Measurements from ENCODE around the gene SLC6A8.

Gene SLC6A8

DNA sequence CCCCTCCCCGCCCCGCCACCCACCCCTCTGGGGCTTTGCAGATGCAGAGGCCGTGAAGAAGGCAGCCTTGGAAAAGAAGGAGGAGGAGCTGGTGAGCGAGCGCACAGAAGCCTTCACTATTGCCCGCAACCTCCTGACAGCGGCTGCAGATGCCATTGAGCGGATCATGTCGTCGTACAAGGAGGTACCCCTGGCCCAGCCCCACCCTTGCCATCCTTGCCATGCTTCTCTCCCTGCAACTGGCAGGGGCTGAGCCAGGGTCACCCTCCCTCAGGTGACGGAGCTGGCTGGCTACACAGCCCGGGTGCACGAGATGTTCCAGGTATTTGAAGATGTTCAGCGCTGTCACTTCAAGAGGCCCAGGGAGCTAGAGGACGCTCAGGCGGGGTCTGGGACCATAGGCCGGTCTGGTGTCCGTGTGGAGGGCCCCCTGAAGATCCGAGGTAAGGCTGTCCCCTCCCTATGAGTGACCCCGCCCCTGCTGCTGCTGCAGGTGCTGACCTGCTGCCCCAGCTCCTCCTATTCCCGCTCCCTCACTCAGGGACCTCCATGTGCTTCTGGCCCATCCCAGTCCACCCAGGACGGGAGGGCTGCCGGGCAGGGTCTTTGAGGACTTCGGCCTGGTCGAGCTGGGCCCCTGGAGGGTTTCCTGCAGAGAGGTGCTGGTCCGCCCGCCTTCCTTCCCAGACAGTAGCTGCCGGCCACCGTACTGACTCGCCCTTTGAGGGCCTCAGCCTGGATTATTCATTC, 48.5 kb downstream of the SLC6A8 start:
- H3K36me3 ChIP-seq (replicated peaks in 1 of 2; ENCODE audit: control insufficient read depth in 2 of 2, insufficient read depth in 2 of 2, low read length in 2 of 2) = no peaks in the 10 kb centered on the region
- H3K14ac ChIP-seq (ENCODE audit: low read length) = no peak overlapping the region
- DNase-seq (ENCODE audit: low spot score) = no peak
- H3K4me1 ChIP-seq (ENCODE audit: control insufficient read depth in 2 of 2, insufficient read depth in 1 of 2, low read depth in 1 of 2, low read length in 2 of 2) = no peaks in the 10 kb centered on the region
- H3K9me3 ChIP-seq (replicated peaks in 1 of 2; ENCODE audit: control insufficient read depth in 2 of 2, insufficient read depth in 1 of 2, low read depth in 1 of 2, low read length in 2 of 2) = peaks cover 0 to 13% of the 10 kb centered on the region in 2 donors
- no peak overlapping the region for H2BK5ac ChIP-seq (ENCODE audit: low read length)
- H3K79me1 ChIP-seq (ENCODE audit: low read depth, low read length) = no peaks in the 10 kb centered on the region
- H2BK15ac ChIP-seq (ENCODE audit: low read length) = no peak overlapping the region
- no peak overlapping the region for H3K9ac ChIP-seq (ENCODE audit: low read depth, low read length, poor library complexity)
- peak overlapping the region; percentile 43 for H4K8ac ChIP-seq (ENCODE audit: low read depth, low read length)
- no peak overlapping the region for H3K4me2 ChIP-seq (ENCODE audit: insufficient read depth, low read length, poor library complexity, severe bottlenecking)
- H2BK12ac ChIP-seq (ENCODE audit: low read length) = no peak overlapping the region
- H3K18ac ChIP-seq (ENCODE audit: low read length) = no peak overlapping the region
- H4K91ac ChIP-seq (ENCODE audit: low read depth, low read length, poor library complexity) = no peak overlapping the region
- H3K27me3 ChIP-seq (ENCODE audit: control insufficient read depth in 3 of 3, insufficient read depth in 3 of 3, low read depth in 1 of 3, low read length in 3 of 3) = peaks cover 0 to 11% (median 0%) of the 10 kb centered on the region in 3 experiments
- H2AK5ac ChIP-seq (ENCODE audit: low read depth, low read length) = no peak overlapping the region
- H3K4me3 ChIP-seq (ENCODE audit: low read length in 2 of 2) = no peak overlapping the region
- no peak overlapping the region for H3K4ac ChIP-seq (ENCODE audit: low read length)
- H3K23ac ChIP-seq (ENCODE audit: low read depth, low read length, poor library complexity) = no peak overlapping the region
- H2AFZ ChIP-seq (ENCODE audit: low read length) = no peak overlapping the region
- no peak overlapping the region for H3K27ac ChIP-seq (replicated peaks; ENCODE audit: low read length)
- WGBS, 2 donors (ENCODE audit: extremely low coverage in 2 of 2, insufficient read length in 2 of 2, insufficient replicate concordance in 1 of 2) = no CpG with 5 or more reads among the region's 30 CpGs
- no peak overlapping the region for H2BK120ac ChIP-seq (ENCODE audit: low read depth, low read length)

DNA sequence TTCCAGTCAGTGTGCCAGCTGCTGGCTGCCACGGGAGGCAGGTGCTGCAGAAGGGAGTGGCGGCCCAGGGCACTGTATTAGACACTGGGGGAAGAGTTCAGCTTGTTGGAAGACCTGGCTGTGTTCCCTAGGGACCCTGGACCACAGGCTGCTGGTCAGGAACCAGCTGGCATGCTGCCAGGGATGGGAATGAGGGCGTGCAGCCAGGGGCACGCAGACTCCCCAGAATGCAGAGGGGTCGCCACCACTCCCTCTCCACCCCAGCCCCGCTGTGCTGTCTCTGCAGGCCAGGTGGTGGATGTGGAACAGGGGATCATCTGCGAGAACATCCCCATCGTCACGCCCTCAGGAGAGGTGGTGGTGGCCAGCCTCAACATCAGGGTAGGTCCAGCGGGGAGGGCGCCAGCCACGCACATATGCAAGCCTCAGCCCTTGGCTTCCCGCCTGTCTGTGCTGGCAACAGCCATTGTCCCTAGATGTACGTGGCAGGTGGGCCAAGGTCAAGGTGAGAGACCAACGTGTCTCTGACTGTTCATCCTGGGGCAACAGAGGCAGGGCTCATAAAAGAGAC, 49.2 kb downstream of the SLC6A8 start:
- peaks cover 0 to 8% of the 10 kb centered on the region in 2 donors for H3K9me3 ChIP-seq (replicated peaks in 1 of 2; ENCODE audit: control insufficient read depth in 2 of 2, insufficient read depth in 1 of 2, low read depth in 1 of 2, low read length in 2 of 2)
- H2BK12ac ChIP-seq (ENCODE audit: low read length) = no peak overlapping the region
- no peak overlapping the region for H3K9ac ChIP-seq (ENCODE audit: low read depth, low read length, poor library complexity)
- H4K8ac ChIP-seq (ENCODE audit: low read depth, low read length) = no peak overlapping the region
- no peak overlapping the region for H2BK5ac ChIP-seq (ENCODE audit: low read length)
- H3K4me2 ChIP-seq (ENCODE audit: insufficient read depth, low read length, poor library complexity, severe bottlenecking) = no peak overlapping the region
- H3K18ac ChIP-seq (ENCODE audit: low read length) = no peak overlapping the region
- H3K4ac ChIP-seq (ENCODE audit: low read length) = no peak overlapping the region
- H3K14ac ChIP-seq (ENCODE audit: low read length) = no peak overlapping the region
- no peak overlapping the region for H2BK120ac ChIP-seq (ENCODE audit: low read depth, low read length)
- H3K23ac ChIP-seq (ENCODE audit: low read depth, low read length, poor library complexity) = no peak overlapping the region
- H4K91ac ChIP-seq (ENCODE audit: low read depth, low read length, poor library complexity) = no peak overlapping the region
- H2AK5ac ChIP-seq (ENCODE audit: low read depth, low read length) = no peak overlapping the region
- H3K79me1 ChIP-seq (ENCODE audit: low read depth, low read length) = no peaks in the 10 kb centered on the region
- no CpG with 5 or more reads among the region's 15 CpGs for WGBS, 2 donors (ENCODE audit: extremely low coverage in 2 of 2, insufficient read length in 2 of 2, insufficient replicate concordance in 1 of 2)
- DNase-seq (ENCODE audit: low spot score) = no peak
- H3K36me3 ChIP-seq (replicated peaks in 1 of 2; ENCODE audit: control insufficient read depth in 2 of 2, insufficient read depth in 2 of 2, low read length in 2 of 2) = no peaks in the 10 kb centered on the region
- no peak overlapping the region for H2AFZ ChIP-seq (ENCODE audit: low read length)
- no peak overlapping the region for H3K27ac ChIP-seq (replicated peaks; ENCODE audit: low read length)
- H3K27me3 ChIP-seq (ENCODE audit: control insufficient read depth in 3 of 3, insufficient read depth in 3 of 3, low read depth in 1 of 3, low read length in 3 of 3) = peaks cover 0 to 11% (median 0%) of the 10 kb centered on the region in 3 experiments
- H2BK15ac ChIP-seq (ENCODE audit: low read length) = no peak overlapping the region
- no peak overlapping the region for H3K4me3 ChIP-seq (ENCODE audit: low read length in 2 of 2)
- no peaks in the 10 kb centered on the region for H3K4me1 ChIP-seq (ENCODE audit: control insufficient read depth in 2 of 2, insufficient read depth in 1 of 2, low read depth in 1 of 2, low read length in 2 of 2)

DNA sequence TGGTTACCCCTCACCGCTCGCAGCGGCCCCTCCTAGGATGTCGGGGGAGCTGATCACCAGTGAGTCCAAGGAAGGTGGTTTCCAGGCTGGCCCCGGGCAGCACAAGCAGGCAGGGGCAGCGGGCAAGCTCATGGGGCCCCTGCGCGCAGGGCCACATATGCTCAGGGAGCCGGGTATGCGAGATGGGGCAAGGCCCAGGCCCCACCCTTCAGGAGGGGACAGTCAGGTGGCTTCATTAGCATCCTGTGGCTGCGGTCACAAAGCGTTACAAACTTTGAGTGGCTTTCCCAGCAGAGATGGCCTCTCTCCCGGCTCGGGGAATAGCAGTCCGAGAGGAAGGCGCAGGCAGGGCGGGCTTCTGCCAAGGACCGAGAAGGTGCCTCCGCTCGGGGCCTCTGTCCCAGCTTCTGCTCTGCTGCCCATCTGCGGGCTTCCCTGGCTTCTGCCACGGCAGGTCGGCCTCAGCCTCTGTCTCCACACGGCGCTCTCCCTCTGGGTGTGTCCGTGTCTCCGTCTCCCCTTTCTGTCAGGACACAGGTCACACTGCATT, 50.4 kb downstream of the SLC6A8 start:
- no peak for DNase-seq (ENCODE audit: low spot score)

DNA sequence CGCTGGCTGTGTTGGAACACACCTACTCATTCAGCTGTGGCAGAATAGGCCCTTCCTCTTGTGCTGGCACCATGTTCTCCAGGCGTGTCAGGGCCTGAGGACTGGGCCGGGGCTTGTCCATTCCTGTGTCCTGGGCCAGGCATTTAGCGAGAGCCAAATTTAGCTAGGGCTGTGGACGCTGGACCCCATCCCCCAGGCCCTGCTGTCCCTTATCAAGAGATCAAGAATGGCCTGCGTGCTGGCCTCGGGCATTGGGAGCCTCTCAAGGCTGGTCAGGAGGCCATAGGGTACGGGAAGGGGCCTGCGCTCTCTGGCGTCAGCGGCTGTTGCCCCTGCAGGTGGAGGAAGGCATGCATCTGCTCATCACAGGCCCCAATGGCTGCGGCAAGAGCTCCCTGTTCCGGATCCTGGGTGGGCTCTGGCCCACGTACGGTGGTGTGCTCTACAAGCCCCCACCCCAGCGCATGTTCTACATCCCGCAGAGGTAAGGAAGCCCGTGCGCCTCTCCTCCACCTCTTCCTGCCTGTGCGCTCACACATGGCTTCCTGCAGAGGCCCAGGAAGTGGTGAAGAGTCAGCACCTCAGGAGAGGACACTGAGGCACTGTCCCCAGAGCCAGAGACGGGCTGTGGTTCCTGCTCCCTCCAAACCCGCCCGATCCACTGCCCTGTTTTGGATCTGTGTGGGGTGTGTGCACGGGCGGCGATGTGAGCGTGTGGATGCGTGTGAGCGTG, 52.2 kb downstream of the SLC6A8 start:
- no CpG with 5 or more reads among the region's 29 CpGs for WGBS, 2 donors (ENCODE audit: extremely low coverage in 2 of 2, insufficient read length in 2 of 2, insufficient replicate concordance in 1 of 2)
- no peak overlapping the region for H3K4ac ChIP-seq (ENCODE audit: low read length)
- H2BK120ac ChIP-seq (ENCODE audit: low read depth, low read length) = no peak overlapping the region
- no peak overlapping the region for H4K8ac ChIP-seq (ENCODE audit: low read depth, low read length)
- H3K9ac ChIP-seq (ENCODE audit: low read depth, low read length, poor library complexity) = no peak overlapping the region
- H2BK5ac ChIP-seq (ENCODE audit: low read length) = no peak overlapping the region
- DNase-seq (ENCODE audit: low spot score) = no peak
- H4K91ac ChIP-seq (ENCODE audit: low read depth, low read length, poor library complexity) = no peak overlapping the region
- H3K36me3 ChIP-seq (replicated peaks in 1 of 2; ENCODE audit: control insufficient read depth in 2 of 2, insufficient read depth in 2 of 2, low read length in 2 of 2) = no peaks in the 10 kb centered on the region
- H2BK12ac ChIP-seq (ENCODE audit: low read length) = no peak overlapping the region
- no peak overlapping the region for H3K27ac ChIP-seq (replicated peaks; ENCODE audit: low read length)
- peaks cover 0 to 1% of the 10 kb centered on the region in 2 donors for H3K9me3 ChIP-seq (replicated peaks in 1 of 2; ENCODE audit: control insufficient read depth in 2 of 2, insufficient read depth in 1 of 2, low read depth in 1 of 2, low read length in 2 of 2)
- H3K18ac ChIP-seq (ENCODE audit: low read length) = no peak overlapping the region
- no peak overlapping the region for H3K4me2 ChIP-seq (ENCODE audit: insufficient read depth, low read length, poor library complexity, severe bottlenecking)
- H3K27me3 ChIP-seq (ENCODE audit: control insufficient read depth in 3 of 3, insufficient read depth in 3 of 3, low read depth in 1 of 3, low read length in 3 of 3) = peaks cover 0 to 11% (median 0%) of the 10 kb centered on the region in 3 experiments
- no peaks in the 10 kb centered on the region for H3K79me1 ChIP-seq (ENCODE audit: low read depth, low read length)
- H3K14ac ChIP-seq (ENCODE audit: low read length) = no peak overlapping the region
- H2AFZ ChIP-seq (ENCODE audit: low read length) = no peak overlapping the region
- no peak overlapping the region for H2BK15ac ChIP-seq (ENCODE audit: low read length)
- H2AK5ac ChIP-seq (ENCODE audit: low read depth, low read length) = no peak overlapping the region
- no peak overlapping the region for H3K23ac ChIP-seq (ENCODE audit: low read depth, low read length, poor library complexity)
- H3K4me1 ChIP-seq (ENCODE audit: control insufficient read depth in 2 of 2, insufficient read depth in 1 of 2, low read depth in 1 of 2, low read length in 2 of 2) = no peaks in the 10 kb centered on the region
- H3K4me3 ChIP-seq (ENCODE audit: low read length in 2 of 2) = no peak overlapping the region

More for the DNA sequence above, 50.4 kb downstream of the SLC6A8 start:
- H3K9me3 ChIP-seq (replicated peaks in 1 of 2; ENCODE audit: control insufficient read depth in 2 of 2, insufficient read depth in 1 of 2, low read depth in 1 of 2, low read length in 2 of 2) = peaks cover 0 to 6% of the 10 kb centered on the region in 2 donors
- no peak overlapping the region for H4K91ac ChIP-seq (ENCODE audit: low read depth, low read length, poor library complexity)
- no peaks in the 10 kb centered on the region for H3K79me1 ChIP-seq (ENCODE audit: low read depth, low read length)
- no peak overlapping the region for H4K8ac ChIP-seq (ENCODE audit: low read depth, low read length)
- H3K27me3 ChIP-seq (ENCODE audit: control insufficient read depth in 3 of 3, insufficient read depth in 3 of 3, low read depth in 1 of 3, low read length in 3 of 3) = peaks cover 0 to 11% (median 0%) of the 10 kb centered on the region in 3 experiments
- no peak overlapping the region for H2AFZ ChIP-seq (ENCODE audit: low read length)
- no peak overlapping the region for H3K23ac ChIP-seq (ENCODE audit: low read depth, low read length, poor library complexity)
- H2BK12ac ChIP-seq (ENCODE audit: low read length) = no peak overlapping the region
- no peak overlapping the region for H2AK5ac ChIP-seq (ENCODE audit: low read depth, low read length)
- no peaks in the 10 kb centered on the region for H3K36me3 ChIP-seq (replicated peaks in 1 of 2; ENCODE audit: control insufficient read depth in 2 of 2, insufficient read depth in 2 of 2, low read length in 2 of 2)
- no peak overlapping the region for H3K4me2 ChIP-seq (ENCODE audit: insufficient read depth, low read length, poor library complexity, severe bottlenecking)
- H3K4me1 ChIP-seq (ENCODE audit: control insufficient read depth in 2 of 2, insufficient read depth in 1 of 2, low read depth in 1 of 2, low read length in 2 of 2) = no peaks in the 10 kb centered on the region
- no peak overlapping the region for H3K4me3 ChIP-seq (ENCODE audit: low read length in 2 of 2)
- H3K9ac ChIP-seq (ENCODE audit: low read depth, low read length, poor library complexity) = no peak overlapping the region
- H2BK15ac ChIP-seq (ENCODE audit: low read length) = no peak overlapping the region
- WGBS, 2 donors (ENCODE audit: extremely low coverage in 2 of 2, insufficient read length in 2 of 2, insufficient replicate concordance in 1 of 2) = no CpG with 5 or more reads among the region's 27 CpGs
- no peak overlapping the region for H3K4ac ChIP-seq (ENCODE audit: low read length)
- no peak overlapping the region for H2BK5ac ChIP-seq (ENCODE audit: low read length)
- H3K27ac ChIP-seq (replicated peaks; ENCODE audit: low read length) = no peak overlapping the region
- no peak overlapping the region for H3K18ac ChIP-seq (ENCODE audit: low read length)
- H3K14ac ChIP-seq (ENCODE audit: low read length) = no peak overlapping the region
- H2BK120ac ChIP-seq (ENCODE audit: low read depth, low read length) = no peak overlapping the region
